Astrocyte (in vitro differentiated cells and primary cell): ENCODE measurements around the gene CNKSR3.

Source experiments
- EZH2 ChIP-seq: IDR thresholded peaks from 2 replicates; pipeline ENCODE4 v1.6.1; 2012; ENCODE audit warnings: mild to moderate bottlenecking, low read length, inconsistent platforms; ENCODE audit not compliant: insufficient read depth
- TF ChIP-seq, protein P1 (sequence below): IDR thresholded peaks from 2 replicates; pipeline ENCODE4 v1.5.1; 2011; ENCODE audit warnings: low read depth, mild to moderate bottlenecking, inconsistent platforms, low read length, moderate library complexity; ENCODE audit not compliant: insufficient read depth

DNA sequence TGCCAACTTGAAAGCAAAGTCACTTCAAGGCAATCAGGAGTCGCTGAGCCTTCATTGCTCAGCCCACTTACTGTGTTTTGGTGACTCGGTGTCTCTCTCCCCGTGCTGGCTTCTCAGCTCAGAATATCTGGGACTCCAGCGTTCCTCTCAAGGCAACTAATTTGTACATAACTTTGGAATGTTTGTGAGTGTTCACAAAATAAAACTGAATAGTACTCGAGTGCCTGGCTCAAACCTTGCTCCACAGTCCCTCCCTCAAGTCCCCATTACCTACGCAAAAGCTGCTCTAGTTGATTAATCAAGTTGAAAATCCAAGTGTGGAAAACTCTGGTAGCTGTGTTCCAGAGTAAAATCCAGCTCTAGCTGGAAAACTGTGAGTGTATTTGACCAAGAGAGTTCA lies 162.5 kb downstream of the CNKSR3 start:
- TF ChIP-seq, protein P1, sequence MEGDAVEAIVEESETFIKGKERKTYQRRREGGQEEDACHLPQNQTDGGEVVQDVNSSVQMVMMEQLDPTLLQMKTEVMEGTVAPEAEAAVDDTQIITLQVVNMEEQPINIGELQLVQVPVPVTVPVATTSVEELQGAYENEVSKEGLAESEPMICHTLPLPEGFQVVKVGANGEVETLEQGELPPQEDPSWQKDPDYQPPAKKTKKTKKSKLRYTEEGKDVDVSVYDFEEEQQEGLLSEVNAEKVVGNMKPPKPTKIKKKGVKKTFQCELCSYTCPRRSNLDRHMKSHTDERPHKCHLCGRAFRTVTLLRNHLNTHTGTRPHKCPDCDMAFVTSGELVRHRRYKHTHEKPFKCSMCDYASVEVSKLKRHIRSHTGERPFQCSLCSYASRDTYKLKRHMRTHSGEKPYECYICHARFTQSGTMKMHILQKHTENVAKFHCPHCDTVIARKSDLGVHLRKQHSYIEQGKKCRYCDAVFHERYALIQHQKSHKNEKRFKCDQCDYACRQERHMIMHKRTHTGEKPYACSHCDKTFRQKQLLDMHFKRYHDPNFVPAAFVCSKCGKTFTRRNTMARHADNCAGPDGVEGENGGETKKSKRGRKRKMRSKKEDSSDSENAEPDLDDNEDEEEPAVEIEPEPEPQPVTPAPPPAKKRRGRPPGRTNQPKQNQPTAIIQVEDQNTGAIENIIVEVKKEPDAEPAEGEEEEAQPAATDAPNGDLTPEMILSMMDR = no peak
- no peak for TF ChIP-seq EZH2
